GM19023 (cell line): ENCODE measurements around the gene CD2.
A peak's percentile ranks its signal among the peaks of the same experiment; 100 is the strongest.

ENCODE experiments used
- ATAC-seq: cut with Tn5 transposase; IDR thresholded peaks from one replicate; pipeline ENCODE4 v1.9.1; 2021; ENCODE audit warnings: mild to moderate bottlenecking, moderate library complexity; ENCODE audit not compliant: unreplicated experiment

The CD2 gene

GRCh38 chr1:116759636-116760035 is 5.4 kb downstream of the CD2 start:
- ATAC-seq: no peak

DNA sequence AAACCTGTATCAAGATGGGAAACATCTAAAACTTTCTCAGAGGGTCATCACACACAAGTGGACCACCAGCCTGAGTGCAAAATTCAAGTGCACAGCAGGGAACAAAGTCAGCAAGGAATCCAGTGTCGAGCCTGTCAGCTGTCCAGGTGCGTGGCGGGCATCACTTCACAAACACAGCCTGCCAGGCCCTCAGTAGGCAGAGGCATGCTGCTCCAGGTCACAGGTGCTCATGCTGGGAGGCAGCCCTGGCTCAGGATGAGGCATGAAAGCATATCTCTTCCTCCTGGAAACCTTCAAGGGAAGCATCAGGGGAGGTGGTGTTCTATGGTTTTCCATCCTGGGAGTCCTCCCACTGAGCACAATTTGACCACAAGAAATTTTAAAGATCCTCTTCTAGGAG is 6.3 kb downstream of the CD2 start:
- ATAC-seq: no peak

DNA sequence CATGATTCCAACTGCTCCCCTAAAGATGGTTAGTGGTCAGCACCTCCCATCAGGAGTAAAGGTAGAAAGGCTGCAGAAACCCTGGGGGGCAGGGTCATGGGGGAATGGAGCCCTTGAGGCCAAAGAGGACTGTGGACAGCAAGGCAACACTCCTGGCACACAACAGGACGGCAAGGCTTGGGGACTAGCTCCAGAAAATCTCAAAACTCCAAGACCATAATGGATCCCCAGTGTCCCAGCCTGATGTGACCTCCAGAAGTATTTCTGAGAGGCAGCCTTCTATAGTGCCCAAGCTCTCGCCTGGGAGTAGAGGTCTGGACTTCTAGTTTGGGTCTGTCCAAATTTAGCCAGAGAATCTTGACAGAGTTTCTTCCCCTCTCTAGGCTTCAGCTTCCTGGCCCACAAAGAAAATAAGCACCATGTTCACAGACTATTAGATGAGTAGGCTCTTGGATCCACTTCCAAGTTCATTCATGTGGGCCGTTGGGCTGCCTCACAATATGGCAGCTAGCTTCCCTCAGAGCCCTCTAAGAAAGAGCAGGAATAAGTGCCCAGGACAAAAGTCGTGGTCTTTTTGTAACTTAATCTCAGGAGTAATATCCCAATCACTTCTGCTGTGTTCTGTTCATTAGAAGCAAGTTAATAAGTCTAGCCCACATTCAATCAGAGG is 6.9 kb downstream of the CD2 start:
- no peak for ATAC-seq

- no peak for ATAC-seq
Measured at GRCh38 chr1:116762281-116762680, 8.1 kb downstream of the CD2 start.

DNA sequence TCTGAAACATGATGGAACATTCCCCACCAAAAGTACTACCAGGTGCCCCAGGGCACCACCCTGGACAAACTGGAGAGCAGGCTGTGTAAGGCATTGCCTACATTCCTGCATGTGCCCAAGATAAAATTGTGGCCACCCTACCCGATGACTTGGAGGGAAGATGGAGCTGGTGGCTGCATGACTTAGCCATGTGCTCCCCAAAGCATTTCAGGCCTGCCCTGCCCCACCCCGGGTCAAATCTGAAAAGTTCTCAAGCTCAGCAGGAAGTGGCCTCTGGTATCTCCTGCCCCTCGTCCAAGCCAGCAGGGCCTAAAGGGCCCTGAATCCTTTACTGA is 8.5 kb downstream of the CD2 start:
- no peak for ATAC-seq

- no peak for ATAC-seq
Measured at GRCh38 chr1:116763116-116763786, 9.0 kb downstream of the CD2 start.

DNA sequence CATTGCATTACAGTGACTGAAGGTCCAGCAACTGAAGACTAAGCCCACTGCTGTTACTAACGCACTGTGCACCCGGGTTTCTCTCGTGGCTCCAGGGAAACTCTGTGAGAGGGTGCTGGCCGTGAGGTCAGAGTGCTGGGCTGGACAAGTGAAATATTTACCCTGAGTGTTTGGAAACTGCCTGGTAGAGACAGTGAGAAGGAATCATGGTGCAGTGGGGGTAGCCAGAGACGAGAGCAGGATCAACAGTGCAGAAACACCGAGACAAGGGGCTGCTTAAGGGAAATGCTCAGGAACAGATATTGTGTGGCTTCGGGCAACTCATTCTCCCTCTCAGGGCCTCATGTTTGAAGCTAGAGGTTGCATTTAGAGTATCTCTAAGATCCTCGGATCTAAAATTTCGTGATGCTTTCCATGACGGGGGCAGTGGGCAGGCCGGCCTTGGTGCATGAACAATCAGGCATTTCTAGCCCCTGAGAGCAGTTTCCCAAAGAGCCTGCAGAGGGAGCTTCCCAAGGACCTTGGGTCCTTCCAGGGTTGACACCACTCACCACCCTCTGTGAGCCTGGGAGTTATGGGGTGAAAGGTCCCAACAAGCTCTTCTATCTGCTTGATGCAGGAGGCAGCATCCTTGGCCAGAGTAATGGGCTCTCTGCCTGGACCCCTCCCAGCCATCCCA is 9.7 kb downstream of the CD2 start:
- ATAC-seq: no peak

DNA sequence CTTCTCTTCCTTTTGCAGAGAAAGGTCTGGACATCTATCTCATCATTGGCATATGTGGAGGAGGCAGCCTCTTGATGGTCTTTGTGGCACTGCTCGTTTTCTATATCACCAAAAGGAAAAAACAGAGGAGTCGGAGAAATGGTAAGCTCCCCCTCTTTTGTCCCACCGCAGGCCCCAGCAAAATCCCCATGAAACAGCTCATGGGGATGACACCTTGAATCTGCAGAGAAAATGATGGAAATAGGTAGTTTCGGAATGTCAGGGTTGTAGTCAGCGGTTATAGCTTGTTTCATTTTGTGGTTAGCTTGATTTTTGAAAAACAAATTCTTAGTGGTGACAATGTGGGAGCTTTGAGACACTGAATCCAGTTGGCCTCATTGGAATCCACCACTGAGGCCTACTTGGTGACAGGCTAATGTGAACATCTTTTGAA is 10.3 kb downstream of the CD2 start:
- ATAC-seq: no peak

- ATAC-seq: no peak
Measured at GRCh38 chr1:116764906-116765862, 11.0 kb downstream of the CD2 start.

DNA sequence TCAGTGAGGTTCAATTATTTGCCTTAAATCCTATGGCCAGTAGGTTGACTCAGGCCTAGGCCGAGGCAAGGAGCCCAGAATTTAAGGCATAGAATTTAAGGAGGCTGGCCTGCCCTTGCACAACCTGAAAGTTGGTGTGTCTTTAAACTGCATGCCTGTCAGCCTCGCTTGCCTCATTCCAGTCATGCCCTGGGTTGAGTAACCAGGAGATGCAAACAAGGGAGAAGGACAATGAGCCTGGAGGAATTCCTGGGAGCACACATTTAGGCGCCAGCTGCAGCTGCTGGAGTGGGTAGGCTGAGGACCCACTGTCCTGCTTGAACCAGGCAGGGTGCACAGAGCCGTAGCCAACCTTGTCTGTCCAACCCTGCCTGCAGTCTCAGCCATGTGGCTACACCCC is 11.7 kb downstream of the CD2 start:
- ATAC-seq: no peak

- no peak for ATAC-seq
Measured at GRCh38 chr1:116766616-116767469, 12.6 kb downstream of the CD2 start.

DNA sequence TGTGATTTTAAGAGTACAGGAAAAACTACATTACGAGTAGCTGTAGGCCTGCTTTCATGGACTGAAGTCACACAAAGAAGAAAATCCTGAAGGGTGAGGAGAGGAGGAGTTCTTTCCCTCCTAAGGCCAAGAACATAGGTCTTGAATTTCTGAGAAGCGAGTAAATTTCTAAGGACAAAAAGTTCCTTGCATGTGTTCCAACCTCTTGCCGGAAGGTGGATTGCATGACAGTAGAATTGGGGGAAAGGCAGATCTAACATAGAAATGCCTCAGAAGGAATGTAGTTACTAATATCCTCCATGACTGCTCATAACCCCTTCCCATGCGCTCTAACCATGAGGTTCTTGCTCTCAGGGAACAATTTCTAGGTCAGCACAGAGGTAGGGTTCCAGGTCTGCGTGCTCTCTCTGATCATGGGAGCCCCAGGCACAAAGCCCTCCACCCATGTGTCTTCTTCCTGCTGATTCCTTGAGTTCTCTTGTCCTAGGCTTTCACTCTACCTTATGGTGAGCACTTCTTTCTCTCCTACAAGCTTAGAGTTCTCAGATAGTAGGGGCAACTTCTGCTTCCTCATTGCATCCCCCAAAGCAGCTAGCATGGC is 13.7 kb downstream of the CD2 start:
- ATAC-seq: no peak

GRCh38 chr1:116768416-116769103 is 14.3 kb downstream of the CD2 start:
- ATAC-seq: no peak

DNA sequence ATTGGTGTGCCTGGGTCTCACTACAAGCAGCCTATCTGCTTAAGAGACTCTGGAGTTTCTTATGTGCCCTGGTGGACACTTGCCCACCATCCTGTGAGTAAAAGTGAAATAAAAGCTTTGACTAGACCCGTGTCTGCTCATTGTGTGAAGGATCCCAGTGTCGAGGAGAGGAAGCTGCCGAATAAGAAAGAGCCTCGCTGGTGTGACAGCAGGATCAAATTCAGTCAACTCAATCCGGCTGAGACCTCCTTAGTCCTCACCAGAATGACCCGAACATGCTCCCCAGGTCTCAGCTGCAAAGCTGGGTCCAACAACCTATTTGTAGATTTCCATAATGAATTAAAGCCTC is 14.8 kb downstream of the CD2 start:
- peak; percentile 44 for ATAC-seq

DNA sequence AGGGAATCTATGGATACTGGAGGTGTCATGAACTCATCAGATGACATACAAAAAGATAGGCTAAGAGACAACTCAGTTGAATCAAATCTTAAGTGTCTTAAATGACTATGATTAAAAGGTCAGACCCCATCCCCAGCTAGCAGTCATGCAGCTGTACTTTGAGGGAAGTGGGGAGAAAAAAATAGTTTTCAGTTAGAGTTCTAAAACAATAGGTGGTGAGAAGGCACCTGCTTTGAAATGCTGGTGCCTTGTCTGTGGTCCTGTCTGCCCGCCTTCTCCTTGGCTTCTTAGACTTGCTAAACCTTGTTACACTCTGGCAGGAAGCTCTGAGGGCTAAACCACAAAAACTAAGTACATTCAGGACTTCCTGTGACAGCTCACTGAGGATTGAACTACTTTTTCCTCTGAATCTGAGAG is 15.3 kb downstream of the CD2 start:
- peak; percentile 68 for ATAC-seq

DNA sequence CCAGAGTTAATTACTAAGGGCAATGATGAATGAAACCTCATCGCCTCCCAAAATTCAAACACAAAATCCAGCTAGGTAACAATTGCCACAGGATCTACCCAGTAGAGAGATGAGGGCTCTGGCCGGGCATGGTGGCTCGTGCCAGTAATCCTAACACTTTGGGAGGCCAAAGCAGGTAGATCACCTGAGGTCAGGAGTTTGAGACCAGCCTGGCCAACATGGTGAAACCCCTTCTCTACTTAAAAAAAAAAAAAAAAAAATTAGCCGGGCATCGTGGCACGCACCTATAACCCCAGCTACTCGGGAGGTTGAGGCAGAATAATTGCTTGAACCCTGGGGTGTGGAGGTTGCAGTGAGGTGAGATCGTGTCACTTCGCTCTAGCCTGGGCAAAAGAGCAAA is 15.8 kb downstream of the CD2 start:
- no peak for ATAC-seq

DNA sequence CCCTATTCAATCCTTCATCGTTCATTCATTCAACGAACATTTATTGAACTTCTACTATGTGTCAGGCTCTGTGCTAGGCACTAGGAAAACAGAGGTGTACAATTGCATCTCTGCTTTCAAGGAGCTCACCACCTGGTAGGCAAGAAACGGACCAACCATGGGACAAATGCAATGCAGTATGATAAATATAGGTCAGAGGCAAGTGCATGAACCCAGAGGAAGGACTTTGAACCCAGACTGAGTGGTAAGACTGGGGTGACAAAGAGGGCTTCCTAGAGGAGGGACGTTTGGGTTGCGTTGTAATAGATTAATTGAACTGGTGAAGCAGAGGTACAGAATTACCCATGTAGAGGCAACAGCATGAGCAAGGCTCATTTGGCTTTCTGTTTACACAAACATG is 16.4 kb downstream of the CD2 start:
- ATAC-seq: no peak

GRCh38 chr1:116771997-116772647 is 17.9 kb downstream of the CD2 start:
- no peak for ATAC-seq

DNA sequence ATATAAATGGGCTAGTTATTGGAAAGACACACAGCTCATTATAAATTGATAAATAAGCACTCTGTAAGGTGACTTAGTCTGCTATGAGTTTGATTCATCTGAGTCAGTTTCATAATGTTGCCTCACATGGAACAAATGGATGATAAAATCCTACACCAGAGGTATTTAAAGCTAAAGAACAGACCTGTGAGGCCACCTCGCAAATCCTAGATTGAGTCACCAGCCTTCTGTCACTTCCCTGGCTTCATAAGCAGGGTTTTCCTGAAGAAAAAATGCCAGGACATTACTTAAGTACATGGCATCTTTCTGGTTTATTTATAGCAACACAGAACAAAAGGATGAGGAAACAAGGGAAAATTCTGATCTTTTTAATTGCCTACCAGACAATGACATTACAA is 18.4 kb downstream of the CD2 start:
- no peak for ATAC-seq
